ENCODE data around the gene SLC6A11.

SLC6A11 gene

DNA sequence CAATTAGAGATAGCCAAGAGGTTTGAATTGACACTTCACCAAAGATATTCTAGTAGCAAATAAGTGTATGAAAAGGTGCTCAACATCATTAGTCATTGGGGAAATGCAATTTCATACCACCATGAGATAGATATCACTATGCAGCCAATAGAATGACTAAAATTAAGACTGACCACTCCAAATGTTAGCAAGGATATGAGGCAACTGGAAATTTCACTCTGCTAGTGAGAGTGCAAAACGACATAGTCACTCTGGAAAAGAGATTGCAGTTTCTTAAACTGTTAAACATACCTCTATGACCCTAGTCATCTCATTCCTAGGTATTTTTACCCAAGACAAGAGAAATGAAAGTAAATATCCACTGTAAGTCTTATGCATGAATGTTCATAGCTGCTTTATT lies 27.6 kb upstream of the SLC6A11 start:
- H3K4me3 ChIP-seq (ENCODE audit: low read depth, low read length) = no peak overlapping the region
- no peak for DNase-seq (ENCODE audit: low read depth)
- TF ChIP-seq, protein P1, sequence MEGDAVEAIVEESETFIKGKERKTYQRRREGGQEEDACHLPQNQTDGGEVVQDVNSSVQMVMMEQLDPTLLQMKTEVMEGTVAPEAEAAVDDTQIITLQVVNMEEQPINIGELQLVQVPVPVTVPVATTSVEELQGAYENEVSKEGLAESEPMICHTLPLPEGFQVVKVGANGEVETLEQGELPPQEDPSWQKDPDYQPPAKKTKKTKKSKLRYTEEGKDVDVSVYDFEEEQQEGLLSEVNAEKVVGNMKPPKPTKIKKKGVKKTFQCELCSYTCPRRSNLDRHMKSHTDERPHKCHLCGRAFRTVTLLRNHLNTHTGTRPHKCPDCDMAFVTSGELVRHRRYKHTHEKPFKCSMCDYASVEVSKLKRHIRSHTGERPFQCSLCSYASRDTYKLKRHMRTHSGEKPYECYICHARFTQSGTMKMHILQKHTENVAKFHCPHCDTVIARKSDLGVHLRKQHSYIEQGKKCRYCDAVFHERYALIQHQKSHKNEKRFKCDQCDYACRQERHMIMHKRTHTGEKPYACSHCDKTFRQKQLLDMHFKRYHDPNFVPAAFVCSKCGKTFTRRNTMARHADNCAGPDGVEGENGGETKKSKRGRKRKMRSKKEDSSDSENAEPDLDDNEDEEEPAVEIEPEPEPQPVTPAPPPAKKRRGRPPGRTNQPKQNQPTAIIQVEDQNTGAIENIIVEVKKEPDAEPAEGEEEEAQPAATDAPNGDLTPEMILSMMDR (IDR thresholded peaks at IDR 0.05; ENCODE audit: low read depth, low read length, missing control alignments) = no peak

DNA sequence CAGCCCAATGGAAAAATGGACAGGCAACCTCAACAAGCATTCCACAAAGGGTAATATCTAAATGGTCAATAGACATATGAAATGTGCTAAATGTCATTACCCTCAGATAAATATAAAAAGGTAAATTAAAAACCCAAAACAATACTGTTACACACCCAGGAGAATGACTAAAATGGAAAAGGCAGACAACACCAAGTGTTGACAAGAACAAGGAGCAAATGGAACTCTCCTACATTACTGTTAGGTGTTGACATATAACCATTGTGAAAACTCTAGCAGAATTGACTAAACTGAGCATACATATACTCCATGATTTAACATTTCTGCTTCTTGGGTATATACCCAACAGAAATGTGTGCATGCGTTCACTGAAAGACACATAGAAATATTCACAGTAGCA lies 25.3 kb upstream of the SLC6A11 start:
- no peak overlapping the region for H3K4me3 ChIP-seq (ENCODE audit: low read depth, low read length)
- no peak for DNase-seq (ENCODE audit: low read depth)
- TF ChIP-seq, protein P1 (IDR thresholded peaks at IDR 0.05; ENCODE audit: low read depth, low read length, missing control alignments) = no peak

DNA sequence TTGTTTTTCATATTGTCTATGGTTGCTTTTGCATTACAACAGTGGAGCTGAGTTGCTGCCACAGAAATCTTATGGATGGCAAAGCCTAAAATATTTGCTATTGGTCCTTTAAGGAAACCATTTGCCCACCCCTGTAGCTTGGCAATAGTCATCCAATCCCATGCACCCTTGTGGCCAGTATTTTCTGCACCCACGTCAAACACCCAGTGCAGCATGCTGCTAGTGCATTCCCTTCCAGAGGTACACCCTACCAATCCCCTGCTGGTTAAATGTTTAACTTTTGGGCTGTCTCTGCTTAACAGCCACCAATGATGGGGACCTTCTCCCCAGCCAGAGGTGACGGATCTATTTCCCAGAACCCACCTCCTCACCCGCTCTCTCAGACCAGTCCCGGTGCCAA lies 23.8 kb upstream of the SLC6A11 start:
- no peak for DNase-seq (ENCODE audit: low read depth)
- H3K4me3 ChIP-seq (ENCODE audit: low read depth, low read length) = no peak overlapping the region
- TF ChIP-seq, protein P1 (IDR thresholded peaks at IDR 0.05; ENCODE audit: low read depth, low read length, missing control alignments) = no peak

DNA sequence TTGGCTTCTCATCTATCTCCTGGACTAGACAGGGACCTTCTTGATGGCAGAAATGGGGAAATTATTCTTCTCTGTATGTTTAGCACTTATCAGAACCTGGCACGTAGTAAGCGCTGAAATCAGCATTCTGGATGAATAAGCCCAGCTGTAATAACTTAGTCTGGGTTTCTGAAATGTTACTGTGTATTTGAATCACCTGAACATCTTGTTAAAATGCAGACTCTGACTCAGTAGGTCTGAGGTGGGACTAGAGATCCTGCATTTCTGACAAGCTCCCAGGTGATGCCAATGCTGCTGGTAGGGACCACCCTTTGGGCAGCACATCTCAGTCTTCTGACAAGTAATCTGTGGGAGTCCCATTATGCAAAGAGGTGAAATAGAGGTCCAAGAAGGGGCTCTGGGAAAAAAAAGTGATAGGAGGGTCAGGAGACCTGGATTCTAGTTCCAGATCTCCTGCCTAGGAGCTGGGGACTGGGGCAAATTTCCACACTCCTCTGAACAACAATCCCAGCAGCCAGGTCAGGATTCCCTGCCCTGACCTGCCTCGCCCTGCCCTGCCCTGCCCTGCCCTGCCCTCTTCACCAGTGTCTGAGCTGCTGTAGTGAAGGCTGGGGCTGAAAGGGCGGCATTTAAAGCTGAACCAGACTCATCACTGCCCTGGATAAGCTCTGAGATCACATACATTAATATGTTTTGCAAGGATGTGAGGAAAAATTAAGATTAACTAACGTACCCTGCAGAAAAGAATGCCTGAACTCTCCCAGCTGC lies 17.2 kb upstream of the SLC6A11 start:
- no peak for DNase-seq (ENCODE audit: low read depth)
- TF ChIP-seq, protein P1 (IDR thresholded peaks at IDR 0.05; ENCODE audit: low read depth, low read length, missing control alignments) = no peak
- no peak overlapping the region for H3K4me3 ChIP-seq (ENCODE audit: low read depth, low read length)

DNA sequence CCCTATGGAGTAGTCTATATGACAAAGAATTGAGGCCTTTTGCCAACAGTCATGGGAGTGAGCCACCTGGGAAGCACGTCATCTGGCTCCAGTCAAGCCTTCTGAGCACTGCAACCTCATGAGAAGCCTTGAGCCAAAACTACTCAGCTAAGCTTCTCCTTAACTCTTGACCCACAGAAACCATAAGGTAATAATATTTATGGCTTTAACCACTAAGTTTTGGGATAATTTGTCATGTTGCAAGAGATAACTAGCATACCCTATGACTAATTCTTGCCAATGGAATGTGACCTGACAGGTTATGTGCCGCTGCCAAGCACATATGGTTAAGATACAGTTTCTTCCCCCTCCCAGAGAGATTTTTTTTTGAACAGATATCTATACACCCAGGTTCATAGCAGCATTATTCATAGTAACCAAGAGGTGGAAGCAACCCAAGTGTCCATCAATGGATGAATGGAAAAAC lies 11.8 kb upstream of the SLC6A11 start:
- H3K4me3 ChIP-seq (ENCODE audit: low read depth, low read length) = no peak overlapping the region

DNA sequence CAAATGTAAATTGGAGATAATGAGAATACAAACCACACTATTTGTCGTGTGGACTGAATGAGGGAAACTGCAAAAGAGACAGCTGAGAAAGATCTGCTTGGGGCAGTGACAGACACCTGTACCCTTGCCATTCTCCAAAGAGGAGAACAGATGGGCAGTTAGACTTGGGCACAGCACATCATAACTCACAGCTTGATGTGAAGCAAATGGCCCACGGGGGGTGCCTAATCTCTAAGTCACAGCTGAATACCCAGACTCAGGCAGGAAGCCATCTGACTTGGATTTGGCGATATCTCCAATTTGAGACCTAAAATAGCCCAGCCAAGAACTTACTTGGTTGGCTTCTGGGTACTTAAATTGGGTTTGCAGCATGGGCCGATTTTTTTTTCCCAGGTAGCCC lies 10.0 kb upstream of the SLC6A11 start:
- no peak overlapping the region for H3K4me3 ChIP-seq (ENCODE audit: low read depth, low read length)
- no peak for DNase-seq (ENCODE audit: low read depth)
- TF ChIP-seq, protein P1 (IDR thresholded peaks at IDR 0.05; ENCODE audit: low read depth, low read length, missing control alignments) = no peak

More for the DNA sequence above, 11.8 kb upstream of the SLC6A11 start:
- DNase-seq (ENCODE audit: low read depth) = no peak
- TF ChIP-seq, protein P1 (IDR thresholded peaks at IDR 0.05; ENCODE audit: low read depth, low read length, missing control alignments) = no peak

Data from GM12864 (cell line).